NCI-H2227 treated with DMSO at 0.1 percent for 48 hours (cell line): ENCODE results near the gene ZC3H6.
"Not testable (repeated sequence)": the region's sequence is repeated elsewhere in the genome, so short reads cannot be mapped to it uniquely, and the experiment has no call there.

Experiments used
- DNase-seq: peaks from one replicate; lab custom pipeline; 2025; lab: John Stamatoyannopoulos, UW

Gene ZC3H6

GRCh38 chr2:112321375-112322320 lies 46.3 kb downstream of the ZC3H6 start:
- no peak for DNase-seq

- DNase-seq = no peak
Measured at GRCh38 chr2:112322919-112323318, 47.5 kb downstream of the ZC3H6 start.

- no peak for DNase-seq
Measured at GRCh38 chr2:112332123-112332696, 56.8 kb downstream of the ZC3H6 start.

- DNase-seq = no peak
Measured at GRCh38 chr2:112335600-112335999, 60.2 kb downstream of the ZC3H6 start.

GRCh38 chr2:112339986-112340385 lies 64.6 kb downstream of the ZC3H6 start:
- DNase-seq = no peak

GRCh38 chr2:112340475-112341267 lies 65.3 kb downstream of the ZC3H6 start:
- no peak for DNase-seq

GRCh38 chr2:112342067-112342550 lies 66.7 kb downstream of the ZC3H6 start:
- no peak for DNase-seq

GRCh38 chr2:112343827-112344585 lies 68.6 kb downstream of the ZC3H6 start:
- DNase-seq = no peak

- DNase-seq = peak; percentile 61
Measured at GRCh38 chr2:112345030-112346027, 69.9 kb downstream of the ZC3H6 start.

- not testable (repeated sequence) for DNase-seq
Measured at GRCh38 chr2:112352292-112352691, 76.9 kb downstream of the ZC3H6 start.

GRCh38 chr2:112352809-112353603 lies 77.6 kb downstream of the ZC3H6 start:
- not testable (repeated sequence) for DNase-seq

- not testable (repeated sequence) for DNase-seq
Measured at GRCh38 chr2:112354335-112354734, 78.9 kb downstream of the ZC3H6 start.

GRCh38 chr2:112360055-112360454 lies 84.7 kb downstream of the ZC3H6 start:
- not testable (repeated sequence) for DNase-seq
